Forelimb muscle (tissue), 1 donor: ENCODE measurements around the gene NSMF. TPM values are rescaled to one million over a fixed set of nuclear protein-coding genes. Genes with fewer than 3 reads are reported as not detected.
"Not testable (repeated sequence)": the region's sequence is repeated elsewhere in the genome, so short reads cannot be mapped to it uniquely, and the experiment has no call there.

Experiments used
- DNase-seq: peaks from one replicate; pipeline ENCODE4 v3.0.0-alpha.2; 2013; ENCODE audit warnings: low read depth
- polyA plus RNA-seq: library from polyadenylated mRNA; unstranded; fragments of 120-200 nt; gene quantifications from one replicate; pipeline ENCODE4 v1.2.1, GENCODE V29; 2013; ENCODE audit not compliant: insufficient read length

NSMF gene
- polyA plus RNA-seq, 1 donor: 16.9 TPM

DNA sequence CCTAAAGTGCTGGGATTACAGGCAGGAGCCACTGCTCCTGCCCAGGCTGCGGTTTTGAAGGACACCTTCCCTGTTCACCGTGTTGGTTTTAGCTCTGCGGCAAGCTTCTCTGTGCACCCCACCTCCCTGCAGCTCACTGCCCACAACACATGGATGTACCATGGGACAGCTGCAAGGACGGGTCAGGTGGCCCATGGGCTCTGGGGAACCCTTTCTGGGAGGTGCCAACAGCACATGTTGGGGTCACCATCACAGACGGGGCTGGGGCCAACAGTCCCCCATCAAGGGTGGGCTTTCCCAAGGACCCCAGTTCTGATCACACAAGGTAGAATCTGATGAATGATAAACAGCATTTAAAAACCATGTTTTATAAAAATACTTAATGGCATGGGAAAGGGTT is 43.7 kb downstream of the NSMF start:
- no peak for DNase-seq

GRCh38 chr9:137412431-137412830 is 46.7 kb downstream of the NSMF start:
- DNase-seq: no peak

- no peak for DNase-seq
Measured at GRCh38 chr9:137411645-137412380, 47.3 kb downstream of the NSMF start.

- no peak for DNase-seq
Measured at GRCh38 chr9:137411260-137411644, 47.9 kb downstream of the NSMF start.

DNA sequence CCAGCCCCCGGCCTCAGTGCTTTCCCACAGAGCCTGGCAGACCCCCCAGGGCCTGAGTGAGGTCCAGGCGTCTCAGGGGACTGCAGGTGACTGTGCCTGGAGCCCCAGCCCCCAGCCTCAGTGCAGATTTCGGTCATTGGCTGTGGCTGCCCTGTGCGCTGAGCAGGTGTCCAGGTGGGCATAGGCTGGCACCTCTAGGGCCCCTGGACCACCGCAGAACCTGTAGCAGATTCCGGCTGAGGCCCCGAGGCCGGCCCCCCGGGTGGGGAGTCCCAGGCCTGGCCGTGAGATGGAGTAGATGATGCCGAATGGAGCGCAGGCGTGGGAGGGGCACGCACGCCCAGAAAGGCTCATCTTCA is 48.3 kb downstream of the NSMF start:
- DNase-seq: no peak

DNA sequence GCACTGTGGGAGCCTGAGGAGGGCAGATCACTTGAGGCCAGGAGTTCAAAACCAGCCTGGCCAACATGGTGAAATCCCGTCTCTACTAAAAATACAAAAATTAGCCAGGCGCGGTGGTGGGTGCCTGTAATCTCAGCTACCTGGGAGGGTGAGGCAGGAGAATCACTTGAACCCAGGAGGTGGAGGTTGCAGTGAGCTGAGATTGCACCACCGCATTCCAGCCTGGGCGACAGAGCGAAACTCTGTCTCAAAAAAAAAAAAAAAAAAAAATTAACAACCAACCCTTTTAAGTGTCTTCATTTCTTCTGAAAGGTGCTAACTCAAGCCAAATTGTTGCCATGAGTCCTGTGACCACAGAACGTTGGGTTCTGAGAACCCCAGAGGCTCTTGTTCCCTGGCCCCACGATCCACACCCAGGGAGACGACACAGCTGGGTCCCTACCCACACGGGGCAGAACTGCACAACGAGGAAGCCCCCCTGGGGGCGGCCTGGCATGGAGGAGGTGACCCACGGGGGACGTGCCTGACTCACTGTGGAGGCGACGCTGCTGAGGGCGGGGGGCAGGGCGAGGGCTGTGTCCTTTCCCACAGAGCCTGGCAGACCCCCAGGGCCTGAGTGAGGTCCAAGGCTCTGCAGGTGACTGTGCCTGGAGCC is 48.8 kb downstream of the NSMF start:
- DNase-seq: not testable (repeated sequence)

DNA sequence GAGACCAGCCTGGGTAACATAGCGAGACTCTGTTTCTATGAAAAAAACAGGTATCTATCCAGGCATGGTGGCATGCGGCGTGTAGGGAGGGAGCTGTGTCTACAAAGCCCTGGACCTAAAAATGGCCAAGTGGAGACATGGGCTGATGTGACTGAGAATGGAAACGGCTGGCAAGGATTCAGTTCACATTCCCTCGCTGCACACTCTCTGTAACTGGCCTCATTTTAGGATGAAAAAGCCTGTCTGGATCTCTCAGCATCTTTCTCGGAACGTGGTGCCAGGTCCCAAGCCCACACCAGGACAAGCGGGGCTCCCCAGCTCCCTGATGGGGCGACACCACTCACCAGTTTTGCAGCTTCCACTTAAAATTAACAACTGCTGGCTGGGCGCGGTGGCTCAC is 49.6 kb downstream of the NSMF start:
- DNase-seq: no peak

GRCh38 chr9:137408651-137409405 is 50.3 kb downstream of the NSMF start:
- no peak for DNase-seq

- no peak for DNase-seq
Measured at GRCh38 chr9:137407590-137408300, 51.4 kb downstream of the NSMF start.

DNA sequence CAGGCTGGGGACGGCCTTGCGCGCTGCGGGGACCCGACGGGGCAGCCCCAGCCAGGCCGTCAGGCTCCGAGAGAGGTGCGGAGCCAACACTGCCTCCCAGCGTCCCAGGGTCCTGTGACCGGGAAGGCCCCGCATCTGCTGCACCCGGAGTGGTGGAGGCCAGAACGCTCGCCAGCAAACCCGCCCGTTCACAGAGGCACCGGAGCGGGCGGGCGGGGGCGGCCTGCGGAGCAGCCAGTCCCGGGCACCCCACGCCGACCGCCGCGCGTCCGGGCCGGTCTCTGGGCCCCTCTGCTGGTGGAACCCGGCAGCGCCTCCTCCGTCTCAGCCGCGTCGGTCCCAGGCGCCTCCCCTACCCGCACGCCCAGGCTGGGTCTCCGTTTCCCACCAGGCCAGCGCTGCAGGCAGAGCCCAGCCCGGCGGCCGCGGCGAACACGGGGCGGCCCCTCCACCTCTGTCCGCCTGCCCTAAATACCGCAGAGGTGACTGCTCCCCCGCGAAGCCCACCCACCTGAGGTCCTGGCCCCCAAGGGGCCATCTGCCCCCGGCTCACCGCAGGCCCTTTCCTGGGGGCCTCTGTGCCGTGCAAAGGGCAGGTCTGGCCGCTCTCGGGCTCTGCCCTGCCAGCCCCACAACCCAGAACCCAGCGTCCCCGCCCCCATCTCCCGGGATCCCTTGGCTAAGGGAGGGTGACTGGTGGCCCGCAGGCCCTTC is 52.1 kb downstream of the NSMF start:
- DNase-seq: no peak

- DNase-seq: no peak
Measured at GRCh38 chr9:137406085-137406760, 52.9 kb downstream of the NSMF start.

DNA sequence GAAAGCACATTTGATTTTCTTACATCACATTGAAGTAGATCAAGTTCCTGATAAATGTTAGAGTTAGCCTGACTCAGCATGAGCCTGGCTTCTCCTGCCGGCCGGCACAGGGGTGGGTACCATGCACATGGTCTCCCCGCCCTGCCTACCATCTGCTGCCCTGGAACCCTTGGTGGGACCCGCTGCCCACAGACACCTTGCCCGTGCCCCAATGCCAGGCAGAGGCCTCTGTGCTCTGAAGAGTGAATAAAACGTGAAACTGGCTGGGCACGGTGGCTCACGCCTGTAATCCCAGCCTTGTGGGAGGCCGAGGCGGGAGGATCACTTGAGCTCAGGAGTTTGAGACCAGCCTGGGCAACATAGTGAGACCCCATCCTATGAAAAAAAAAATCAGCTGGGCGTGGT is 53.5 kb downstream of the NSMF start:
- no peak for DNase-seq

DNA sequence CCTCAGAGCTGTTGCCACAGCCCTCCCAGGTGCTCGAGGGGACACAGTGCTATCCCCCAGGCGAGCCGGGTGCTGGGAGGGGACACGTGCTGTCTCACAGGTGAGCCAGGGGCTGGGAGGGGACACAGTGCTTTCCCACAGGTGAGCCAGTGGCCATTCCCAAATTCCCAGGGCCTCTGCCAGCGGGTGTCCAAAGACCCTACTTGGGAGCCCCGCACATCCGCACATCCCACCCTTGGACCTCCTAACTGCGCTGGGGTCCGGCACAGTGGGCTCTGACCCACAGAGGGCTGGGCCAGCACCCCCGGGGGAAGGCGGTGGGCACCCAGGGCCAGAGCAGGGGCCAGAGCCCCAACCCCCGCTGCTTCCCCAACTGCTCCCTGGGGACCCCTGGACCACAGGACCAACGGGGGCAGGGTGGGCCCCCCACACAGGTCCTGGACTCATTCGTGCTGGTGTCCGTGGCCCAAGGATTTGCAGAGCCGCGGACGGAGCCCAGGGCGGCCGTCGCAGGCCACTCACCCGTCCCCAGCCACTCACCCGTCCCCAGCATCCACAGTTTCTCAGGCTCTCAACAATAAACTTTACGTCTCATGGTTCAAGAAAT is 54.1 kb downstream of the NSMF start:
- no peak for DNase-seq

GRCh38 chr9:137403269-137403668 is 55.9 kb downstream of the NSMF start:
- DNase-seq: no peak

GRCh38 chr9:137402746-137403145 is 56.4 kb downstream of the NSMF start:
- DNase-seq: no peak

GRCh38 chr9:137398561-137399468 is 60.3 kb downstream of the NSMF start:
- DNase-seq: no peak

DNA sequence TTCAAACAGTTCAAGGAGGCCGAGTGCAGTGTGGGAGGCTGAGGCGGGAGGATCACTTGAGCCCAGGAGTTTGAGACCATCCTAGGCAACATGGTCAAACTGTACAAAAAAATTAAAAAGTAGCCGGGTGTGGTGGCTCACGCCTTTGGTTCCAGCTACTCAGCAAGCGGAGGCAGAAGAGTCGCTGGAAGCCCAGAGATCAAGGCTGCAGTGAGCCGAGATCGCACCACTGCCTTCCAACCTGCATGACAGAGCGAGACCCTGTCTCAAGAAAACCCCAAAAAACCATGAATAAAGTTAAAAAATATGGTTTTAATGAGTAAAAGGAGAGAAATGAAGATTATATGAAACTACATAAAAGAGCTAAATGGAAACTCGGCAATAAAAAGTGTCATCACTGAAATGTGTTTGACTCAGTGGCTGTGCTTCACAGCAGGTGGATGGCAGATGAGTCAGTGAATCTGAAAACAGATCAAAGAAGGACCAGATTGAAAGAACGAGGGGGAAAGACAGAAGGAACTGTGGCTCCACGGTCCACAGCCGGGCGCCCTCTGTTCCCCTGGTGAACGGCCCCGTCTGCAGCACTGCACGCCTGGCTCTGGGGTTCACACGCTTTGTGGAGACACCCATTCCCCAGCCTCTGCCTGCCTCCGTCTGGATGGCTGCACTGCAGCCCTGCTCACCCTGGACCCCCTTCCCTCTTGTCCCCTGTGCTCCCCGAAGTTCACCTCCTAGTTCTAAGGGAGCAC is 61.3 kb downstream of the NSMF start:
- DNase-seq: no peak
